GM23338 (cell line): ENCODE results near the gene OLFML2B. TPM values are rescaled to one million over a fixed set of nuclear protein-coding genes. Genes with fewer than 3 reads are reported as not detected.

Experiments
- ATAC-seq: fragments of 200-7000 bp; cut with Tn5 transposase; 3 replicates; pipeline ENCODE4 v1.9.1; 2020
- DNase-seq: peaks from one replicate; pipeline ENCODE4 v3.0.0-alpha.2; 2015; ENCODE audit warnings: low spot score
- H2AFZ ChIP-seq: fragments of 200-600 bp; sonication (generic); 2 replicates; pipeline ENCODE4 v1.8.0; 2016; ENCODE audit warnings: antibody characterized with exemption, mild to moderate bottlenecking, moderate library complexity
- H3F3A ChIP-seq: fragments of 200-600 bp; sonication (generic); replicated peaks from 2 replicates; pipeline ENCODE4 v1.8.0; 2017; ENCODE audit warnings: antibody characterized with exemption, mixed run types, low read depth
- H3K27ac ChIP-seq: fragments of 200-600 bp; sonication (generic); 2 replicates; pipeline ENCODE4 v1.6.1; 2016; ENCODE audit warnings: low read depth
- H3K27me3 ChIP-seq: fragments of 200-600 bp; sonication (generic); 2 replicates; pipeline ENCODE4 v1.8.0; 2016; ENCODE audit warnings: mild to moderate bottlenecking, mixed run types, moderate library complexity; ENCODE audit not compliant: insufficient read depth
- H3K36me3 ChIP-seq: fragments of 200-600 bp; sonication (generic); 2 replicates; pipeline ENCODE4 v1.8.0; 2016; ENCODE audit warnings: mild to moderate bottlenecking; ENCODE audit not compliant: insufficient read depth
- H3K4me1 ChIP-seq: fragments of 200-600 bp; sonication (generic); 2 replicates; pipeline ENCODE4 v1.8.0; 2016; ENCODE audit warnings: mild to moderate bottlenecking, moderate library complexity; ENCODE audit not compliant: insufficient read depth
- H3K4me2 ChIP-seq: fragments of 200-600 bp; sonication (generic); 2 replicates; pipeline ENCODE4 v1.7.1; 2017; ENCODE audit warnings: mixed run types
- H3K4me3 ChIP-seq: fragments of 200-600 bp; sonication (generic); 2 replicates; pipeline ENCODE4 v1.6.1; 2016; ENCODE audit warnings: mixed run types
- H3K79me2 ChIP-seq: fragments of 200-600 bp; sonication (generic); replicated peaks from 2 replicates; pipeline ENCODE4 v1.8.0; 2017; ENCODE audit warnings: mild to moderate bottlenecking; ENCODE audit not compliant: insufficient read depth
- H3K9me2 ChIP-seq: fragments of 200-600 bp; sonication (generic); 2 replicates; pipeline ENCODE4 v1.8.0; 2017; ENCODE audit not compliant: insufficient read depth
- H4K20me1 ChIP-seq: fragments of 200-600 bp; sonication (generic); replicated peaks from 2 replicates; pipeline ENCODE4 v1.8.0; 2017; ENCODE audit warnings: mild to moderate bottlenecking; ENCODE audit not compliant: insufficient read depth
- H3K27ac Mint-ChIP-seq: 2 replicates; pipeline ENCODE4 v1.8.0; 2020; ENCODE audit warnings: inconsistent platforms, mild to moderate bottlenecking, moderate library complexity, mixed read lengths
- H3K27me3 Mint-ChIP-seq: 3 replicates; pipeline ENCODE4 v1.8.0; 2022; ENCODE audit warnings: low read depth, mild to moderate bottlenecking, moderate library complexity, mixed read lengths, inconsistent platforms; ENCODE audit not compliant: insufficient read depth, poor library complexity
- H3K36me3 Mint-ChIP-seq: 3 replicates; pipeline ENCODE4 v1.8.0; 2021; ENCODE audit warnings: low read depth, mild to moderate bottlenecking, inconsistent platforms, moderate library complexity, mixed read lengths
- H3K4me1 Mint-ChIP-seq: 3 replicates; pipeline ENCODE4 v1.8.0; 2020; ENCODE audit warnings: mild to moderate bottlenecking, inconsistent platforms, mixed read lengths
- H3K4me3 Mint-ChIP-seq: 3 replicates; pipeline ENCODE4 v1.8.0; 2021; ENCODE audit warnings: moderate library complexity, mild to moderate bottlenecking, inconsistent platforms, mixed read lengths
- H3K9me3 Mint-ChIP-seq: 3 replicates; pipeline ENCODE4 v1.8.0; 2020; ENCODE audit warnings: moderate library complexity, mild to moderate bottlenecking, inconsistent platforms, mixed read lengths
- CREB1 ChIP-seq: fragments of 250-450 bp; sonication (Bioruptor Pico); IDR thresholded peaks from 2 replicates; pipeline ENCODE4 v1.5.0; 2020; ENCODE audit warnings: low read depth, mild to moderate bottlenecking, moderate library complexity
- EZH2 ChIP-seq: fragments of 200-600 bp; sonication (generic); IDR thresholded peaks from one replicate; pipeline ENCODE4 v1.8.0; 2017; ENCODE audit warnings: antibody characterized with exemption, mild to moderate bottlenecking, low read depth; ENCODE audit not compliant: unreplicated experiment
- EZH2phosphoT487 ChIP-seq: fragments of 200-600 bp; sonication (generic); IDR thresholded peaks from one replicate; pipeline ENCODE4 v1.8.1; 2018; ENCODE audit warnings: antibody characterized with exemption; ENCODE audit not compliant: unreplicated experiment
- JUNB ChIP-seq: IDR thresholded peaks from one replicate; pipeline ENCODE4 v1.6.1; 2016; ENCODE audit warnings: antibody characterized with exemption; ENCODE audit not compliant: unreplicated experiment
- NANOG ChIP-seq: IDR thresholded peaks from 2 replicates; pipeline ENCODE4 v1.6.1; 2016; ENCODE audit warnings: antibody characterized with exemption, borderline replicate concordance
- POLR2AphosphoS5 ChIP-seq: IDR thresholded peaks from 2 replicates; pipeline ENCODE4 v1.6.1; 2016; ENCODE audit warnings: antibody characterized with exemption, low read depth
- REST ChIP-seq: IDR thresholded peaks from one replicate; pipeline ENCODE4 v1.6.1; 2018; ENCODE audit warnings: antibody characterized with exemption; ENCODE audit not compliant: unreplicated experiment
- STAT1 ChIP-seq: IDR thresholded peaks from one replicate; pipeline ENCODE4 v1.6.1; 2016; ENCODE audit warnings: antibody characterized with exemption; ENCODE audit not compliant: unreplicated experiment
- ZNF114 ChIP-seq: fragments of 250-450 bp; sonication (Bioruptor Pico); IDR thresholded peaks from 2 replicates; pipeline ENCODE4 v1.5.0; 2020; ENCODE audit warnings: mild to moderate bottlenecking, moderate library complexity
- ZNF331 ChIP-seq: fragments of 250-450 bp; sonication (Bioruptor Pico); IDR thresholded peaks from 2 replicates; pipeline ENCODE4 v1.5.0; 2020; ENCODE audit warnings: low read depth, mild to moderate bottlenecking, moderate library complexity
- polyA plus RNA-seq: library from polyadenylated mRNA; unstranded; fragments of >200 nt; fragmentation: Nextera tagmentation; extraction: Ambion mirVana; gene quantifications from 2 replicates; pipeline ENCODE4 v1.2.1, GENCODE V29; 2016
- total RNA-seq: library from RNA; depleted of rRNA; stranded (reverse); fragments of >200 nt; shearing (Covaris generic); gene quantifications from 2 replicates; pipeline ENCODE4 v1.2.3, GENCODE V29; 2014
- TF ChIP-seq, protein P1 (sequence below), 2 experiments: fragments of 200-600 bp in 1 of 2; sonication (generic) in 1 of 2; conservative IDR thresholded peaks; 2 replicates each; pipeline versions ENCODE4 v1.5.1 to v1.6.1; 2016 to 2017; ENCODE audit warnings: antibody characterized with exemption in 2 of 2, low read depth in 2 of 2, mild to moderate bottlenecking in 2 of 2, moderate library complexity in 1 of 2
- TF ChIP-seq, protein P2 (sequence below): IDR thresholded peaks from 2 replicates; pipeline ENCODE4 v1.6.1; 2016; ENCODE audit warnings: antibody characterized with exemption

The OLFML2B gene
- total and polyA plus RNA-seq, 2 experiments from 2014 or later: 2.9 to 4.3 TPM

GRCh38 chr1:162008799-162009198, 14.9 kb downstream of the OLFML2B start (continued):
- TF ChIP-seq REST (no peak), JUNB (no peak), POLR2AphosphoS5 (no peak), EZH2phosphoT487 (no peak)
- TF ChIP-seq, protein P1, sequence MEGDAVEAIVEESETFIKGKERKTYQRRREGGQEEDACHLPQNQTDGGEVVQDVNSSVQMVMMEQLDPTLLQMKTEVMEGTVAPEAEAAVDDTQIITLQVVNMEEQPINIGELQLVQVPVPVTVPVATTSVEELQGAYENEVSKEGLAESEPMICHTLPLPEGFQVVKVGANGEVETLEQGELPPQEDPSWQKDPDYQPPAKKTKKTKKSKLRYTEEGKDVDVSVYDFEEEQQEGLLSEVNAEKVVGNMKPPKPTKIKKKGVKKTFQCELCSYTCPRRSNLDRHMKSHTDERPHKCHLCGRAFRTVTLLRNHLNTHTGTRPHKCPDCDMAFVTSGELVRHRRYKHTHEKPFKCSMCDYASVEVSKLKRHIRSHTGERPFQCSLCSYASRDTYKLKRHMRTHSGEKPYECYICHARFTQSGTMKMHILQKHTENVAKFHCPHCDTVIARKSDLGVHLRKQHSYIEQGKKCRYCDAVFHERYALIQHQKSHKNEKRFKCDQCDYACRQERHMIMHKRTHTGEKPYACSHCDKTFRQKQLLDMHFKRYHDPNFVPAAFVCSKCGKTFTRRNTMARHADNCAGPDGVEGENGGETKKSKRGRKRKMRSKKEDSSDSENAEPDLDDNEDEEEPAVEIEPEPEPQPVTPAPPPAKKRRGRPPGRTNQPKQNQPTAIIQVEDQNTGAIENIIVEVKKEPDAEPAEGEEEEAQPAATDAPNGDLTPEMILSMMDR (conservative IDR thresholded peaks at IDR 0.05; ENCODE audit: low read depth in 2 of 2): no peak
- TF ChIP-seq, protein P2, sequence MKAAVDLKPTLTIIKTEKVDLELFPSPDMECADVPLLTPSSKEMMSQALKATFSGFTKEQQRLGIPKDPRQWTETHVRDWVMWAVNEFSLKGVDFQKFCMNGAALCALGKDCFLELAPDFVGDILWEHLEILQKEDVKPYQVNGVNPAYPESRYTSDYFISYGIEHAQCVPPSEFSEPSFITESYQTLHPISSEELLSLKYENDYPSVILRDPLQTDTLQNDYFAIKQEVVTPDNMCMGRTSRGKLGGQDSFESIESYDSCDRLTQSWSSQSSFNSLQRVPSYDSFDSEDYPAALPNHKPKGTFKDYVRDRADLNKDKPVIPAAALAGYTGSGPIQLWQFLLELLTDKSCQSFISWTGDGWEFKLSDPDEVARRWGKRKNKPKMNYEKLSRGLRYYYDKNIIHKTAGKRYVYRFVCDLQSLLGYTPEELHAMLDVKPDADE: no peak

- Histone ChIP-seq H3K27ac (no peak overlapping the region), H3K4me2 (no peak overlapping the region), H3K4me3 (no peak overlapping the region), H3F3A (no peaks in the 10 kb centered on the region), H4K20me1 (no peaks in the 10 kb centered on the region), H3K9me2 (no peaks in the 10 kb centered on the region), H3K27me3 (no peaks in the 10 kb centered on the region), H3K36me3 (no peaks in the 10 kb centered on the region), H3K4me1 (0 out of 2 replicates have a peak, but pooled peaks cover 9% of the 10 kb centered on the region), H3K79me2 (no peaks in the 10 kb centered on the region), H2AFZ (no peak overlapping the region)
- peaks cover 25% of the 10 kb centered on the region for H3K4me1 Mint-ChIP-seq
- no peak overlapping the region for H3K4me3 Mint-ChIP-seq
- 0 out of 3 replicates have a peak, but pooled peaks cover 2% of the 10 kb centered on the region for H3K36me3 Mint-ChIP-seq
- ATAC-seq (peak; percentile 61), DNase-seq (peak; percentile 49)
- H3K9me3 Mint-ChIP-seq: no peaks in the 10 kb centered on the region
- H3K27ac Mint-ChIP-seq: no peak overlapping the region
- peaks cover 3% of the 10 kb centered on the region for H3K27me3 Mint-ChIP-seq
- TF ChIP-seq, protein P1 (conservative IDR thresholded peaks at IDR 0.05; ENCODE audit: low read depth in 2 of 2): no peak; a peak in 1 of 4 replicates
- TF ChIP-seq ZNF331 (CRISPR knock-in tag): no peak
- TF ChIP-seq ZNF114 (CRISPR knock-in tag): no peak
- TF ChIP-seq, protein P2: no peak
- no peak for TF ChIP-seq EZH2
- no peak for TF ChIP-seq REST
- no peak for TF ChIP-seq JUNB
- TF ChIP-seq CREB1 (CRISPR knock-in tag): no peak
- no peak for TF ChIP-seq POLR2AphosphoS5
- TF ChIP-seq EZH2phosphoT487: no peak
- no peak for TF ChIP-seq STAT1
- no peak for TF ChIP-seq NANOG
Measured at GRCh38 chr1:162007466-162007865, 16.2 kb downstream of the OLFML2B start.
